GM18861 (cell line): Measurements from ENCODE around the gene LSP1.

Experiments used
- ATAC-seq: cut with Tn5 transposase; IDR thresholded peaks from one replicate; pipeline ENCODE4 v1.9.1; 2021; ENCODE audit not compliant: unreplicated experiment

The LSP1 gene

DNA sequence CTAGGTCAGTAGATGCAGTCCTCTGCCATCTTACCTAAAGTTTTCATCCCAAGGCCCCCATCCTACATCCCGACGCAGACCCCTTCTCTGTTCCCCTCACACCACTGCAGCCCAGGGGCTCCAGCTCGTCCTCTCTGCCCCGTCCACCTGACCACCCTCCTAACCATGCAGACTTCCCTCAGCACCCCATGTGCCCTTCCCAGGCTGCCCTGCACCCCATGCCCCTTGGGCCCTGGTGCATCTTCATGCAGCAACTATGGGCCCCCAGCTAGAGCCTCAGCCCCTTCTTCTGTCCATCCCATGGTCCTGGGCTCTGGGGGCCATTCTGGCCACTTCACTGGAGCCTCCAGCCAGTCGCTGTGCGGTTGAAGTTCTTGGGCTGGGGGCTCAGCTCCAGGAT lies 35.9 kb downstream of the LSP1 start:
- no peak for ATAC-seq

DNA sequence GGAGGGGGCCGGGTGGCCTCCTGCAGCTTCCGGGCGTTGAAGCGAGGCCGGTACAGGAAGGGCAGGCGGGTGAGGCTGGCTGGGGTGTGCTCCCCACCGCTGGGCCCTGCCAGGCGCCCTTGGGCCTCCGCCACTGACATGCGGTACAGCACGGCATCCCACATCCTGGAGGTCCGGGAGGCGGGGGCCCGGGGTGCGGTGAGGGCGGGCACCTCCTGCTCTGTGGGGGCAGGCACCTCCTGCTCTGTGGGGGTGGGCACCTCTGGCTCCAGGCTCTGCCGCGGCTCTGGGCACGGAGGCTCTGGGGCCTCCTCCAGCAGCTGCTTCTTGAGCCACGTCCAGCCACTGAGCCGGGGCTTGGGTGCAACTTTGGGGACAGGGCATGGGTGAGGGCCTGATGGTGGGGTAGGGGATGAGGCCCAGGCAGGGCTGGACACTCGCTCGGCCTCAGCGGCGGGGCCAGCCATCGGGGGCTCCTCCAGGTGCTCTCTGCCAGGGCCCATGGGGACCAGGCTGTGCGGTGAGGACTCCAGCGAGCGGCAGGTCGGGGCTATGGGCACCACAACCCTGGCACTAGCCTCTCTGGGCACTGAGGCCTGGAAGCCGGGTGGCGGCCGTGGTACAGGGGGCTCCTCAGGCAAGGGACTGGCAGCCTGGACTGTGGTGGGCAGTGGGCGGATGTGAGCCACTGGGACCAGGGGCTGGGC lies 36.5 kb downstream of the LSP1 start:
- no peak for ATAC-seq

DNA sequence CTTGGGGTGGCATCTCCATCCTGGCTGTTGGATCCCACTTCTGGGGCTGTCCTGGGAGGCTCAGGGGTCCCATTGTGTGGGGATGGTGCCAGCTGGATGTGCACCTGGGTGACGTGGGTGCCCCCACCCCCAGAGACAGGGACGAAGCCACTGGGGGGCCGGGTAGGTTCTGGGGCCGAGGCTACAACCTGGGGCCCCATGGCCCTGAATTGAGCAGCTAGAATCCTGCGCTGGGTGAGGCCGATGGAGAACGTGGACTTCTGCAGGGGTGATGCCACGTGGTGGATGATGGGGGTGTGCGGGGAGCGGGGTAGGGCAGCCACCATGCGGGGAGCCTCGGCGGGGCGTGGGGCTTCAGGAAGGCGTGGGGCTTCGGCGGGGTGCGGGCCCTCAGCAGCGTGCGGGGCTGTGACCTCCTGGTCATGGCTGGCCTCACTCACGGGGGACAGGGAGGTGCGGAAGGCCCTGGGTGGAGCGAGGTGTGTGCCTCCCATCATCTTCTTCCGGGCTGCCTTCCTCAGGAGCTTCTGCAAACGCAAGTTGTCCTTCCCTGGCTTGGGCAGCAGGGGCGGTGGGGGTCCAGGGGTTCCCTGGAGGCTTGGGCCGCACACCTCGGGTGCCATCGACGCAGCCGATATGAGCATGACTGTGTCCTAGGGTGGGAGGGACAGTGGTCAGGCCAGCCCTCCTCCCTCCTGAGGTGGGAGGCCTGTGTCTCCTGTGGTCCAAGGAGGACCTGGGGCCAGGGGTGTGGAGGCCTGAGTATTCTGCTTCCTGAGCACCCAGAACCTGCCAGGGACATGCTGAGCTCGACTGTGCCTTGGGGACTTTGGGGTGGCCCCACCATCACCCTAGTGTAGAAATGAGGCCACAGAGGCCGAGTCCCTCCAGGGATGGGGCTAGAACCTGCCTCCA lies 37.3 kb downstream of the LSP1 start:
- no peak for ATAC-seq

DNA sequence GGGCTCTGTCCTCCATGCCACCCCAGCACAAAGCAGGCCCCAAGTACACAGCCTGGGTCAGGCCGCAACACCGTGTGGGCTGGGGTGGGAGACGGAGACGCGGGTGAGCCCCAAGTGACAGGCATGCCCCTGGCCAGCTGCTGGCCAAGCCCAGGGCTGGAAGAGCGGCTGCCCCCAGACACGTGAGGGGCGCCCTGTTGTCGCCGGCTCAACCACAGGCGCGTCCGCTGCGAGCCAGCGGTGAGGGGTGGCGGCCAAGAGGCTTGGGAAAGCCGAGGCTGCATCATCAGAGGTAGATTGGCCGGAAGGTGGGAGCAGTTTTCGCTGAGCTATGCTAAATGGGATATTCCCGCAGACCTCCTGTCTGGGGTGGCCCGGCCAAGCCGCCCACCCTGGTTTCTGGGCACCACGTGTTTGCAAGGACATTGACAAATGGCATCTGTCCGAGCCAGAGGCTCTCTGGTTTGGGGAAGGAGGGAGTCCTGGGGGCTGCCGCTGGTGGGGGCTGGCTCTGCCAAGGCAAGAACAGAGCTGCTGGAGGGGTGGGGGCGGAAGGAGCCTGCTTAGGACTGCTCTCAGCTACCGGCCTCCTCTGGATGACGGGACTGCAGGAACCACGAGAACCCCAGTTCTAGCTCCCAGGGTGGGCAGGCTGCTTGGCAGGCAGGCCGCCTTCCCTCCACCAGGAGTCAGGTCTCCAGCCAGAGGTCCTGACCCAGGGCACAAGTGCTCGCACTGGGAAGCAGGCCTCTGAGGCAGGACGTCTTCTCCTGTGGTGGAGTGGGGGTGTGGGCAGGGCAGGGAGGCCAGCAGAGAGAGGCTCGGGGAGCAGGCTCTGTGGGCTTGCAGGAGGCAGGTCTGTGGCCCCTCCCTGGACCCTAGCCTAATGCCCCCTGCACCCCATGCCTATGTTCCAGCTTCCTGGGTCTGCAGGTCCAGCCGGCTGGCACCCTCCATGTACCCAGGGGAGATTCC lies 38.3 kb downstream of the LSP1 start:
- no peak for ATAC-seq

DNA sequence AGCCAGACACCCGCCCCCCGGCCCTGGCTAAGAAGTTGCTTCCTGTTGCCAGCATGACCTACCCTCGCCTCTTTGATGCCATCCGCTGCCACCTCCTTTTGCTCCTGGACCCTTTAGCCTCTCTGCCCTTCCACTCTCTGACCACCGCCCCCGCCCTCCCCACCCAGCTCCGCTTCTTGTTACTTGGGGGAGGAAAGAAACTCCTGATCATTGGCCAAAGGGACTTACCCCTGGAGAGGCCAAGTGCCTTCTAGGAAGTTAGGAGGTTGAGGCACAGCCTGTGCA lies 38.9 kb downstream of the LSP1 start, which contains the start of gene PRR33:
Gene PRR33 (minus strand): TSS at position 65 of the 285 bp plus-strand sequence. CDS start 1,311 bp downstream, outside the sequence.
- ATAC-seq: no peak

DNA sequence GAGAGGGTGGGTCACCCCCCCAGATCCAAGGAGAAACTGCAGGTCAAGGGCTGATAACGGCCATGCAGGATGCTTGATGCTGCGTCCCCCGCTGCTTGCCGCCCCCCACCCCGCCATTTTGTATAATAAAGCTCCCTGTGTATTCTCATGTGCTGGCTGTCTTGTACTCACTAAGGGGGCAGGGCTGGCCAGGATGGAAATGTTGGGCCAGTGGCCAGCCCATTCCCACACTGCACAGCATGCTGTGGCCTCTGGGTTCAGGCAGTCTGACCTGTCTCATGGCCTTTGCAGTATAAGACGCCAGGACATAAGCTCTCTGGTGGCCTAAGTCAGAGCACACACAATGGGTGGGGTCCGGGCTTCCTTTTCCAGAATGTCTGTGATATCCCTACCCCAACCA lies 39.2 kb downstream of the LSP1 start:
- no peak for ATAC-seq

DNA sequence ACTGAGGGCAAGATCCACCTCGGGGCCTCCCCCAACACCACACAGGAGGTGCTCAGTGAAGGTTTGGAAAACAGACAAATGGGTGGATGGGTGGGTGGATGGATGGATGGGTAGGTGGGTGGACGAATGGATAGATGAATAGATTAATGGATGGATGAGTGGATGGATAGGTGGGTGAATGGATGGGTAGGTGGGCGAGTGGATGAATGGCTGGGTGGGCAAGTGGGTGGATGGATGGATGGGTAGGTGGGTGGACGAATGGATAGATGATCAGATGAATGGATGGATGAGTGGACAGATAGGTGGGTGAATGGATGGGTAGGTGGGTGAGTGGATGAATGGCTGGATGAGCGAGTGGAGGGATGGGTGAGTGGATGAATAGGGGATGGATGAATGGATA lies 39.7 kb downstream of the LSP1 start:
- no peak for ATAC-seq

DNA sequence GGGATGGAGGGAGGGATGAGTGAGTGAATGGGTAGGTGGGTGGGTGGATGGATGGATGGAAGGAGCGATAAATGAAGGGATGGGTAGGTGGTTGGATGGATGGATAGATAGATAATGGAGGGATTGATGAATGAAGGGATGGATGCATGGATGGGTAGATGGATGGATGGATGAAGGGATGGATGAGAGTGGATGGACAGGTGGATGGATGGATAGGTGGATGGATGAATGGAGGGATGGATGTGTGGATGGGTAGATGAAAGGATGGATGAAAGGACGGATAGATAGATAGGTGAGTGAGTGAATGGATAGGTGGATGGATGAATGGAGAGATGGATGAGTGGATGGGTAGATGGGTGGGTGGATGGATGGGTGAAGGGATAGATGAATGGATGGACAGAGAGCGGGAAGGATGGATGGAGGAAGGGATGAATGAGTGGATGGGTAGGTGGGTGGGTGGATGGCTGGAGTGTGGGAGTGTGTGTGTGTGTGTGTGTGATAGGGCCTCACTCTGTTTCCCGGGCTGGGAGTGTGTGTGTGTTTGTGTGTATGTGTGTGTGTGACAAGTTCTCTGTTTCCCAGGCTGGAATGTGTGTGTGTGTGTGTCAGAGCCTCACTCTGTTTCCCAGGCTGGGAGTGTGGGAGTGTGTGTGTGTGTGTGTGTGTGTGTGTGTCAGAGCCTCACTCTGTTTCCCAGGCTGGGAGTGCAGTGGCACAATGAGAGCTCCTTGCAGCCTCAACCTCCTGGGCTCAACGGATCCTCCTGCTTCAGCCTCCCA lies 40.9 kb downstream of the LSP1 start:
- no peak for ATAC-seq

DNA sequence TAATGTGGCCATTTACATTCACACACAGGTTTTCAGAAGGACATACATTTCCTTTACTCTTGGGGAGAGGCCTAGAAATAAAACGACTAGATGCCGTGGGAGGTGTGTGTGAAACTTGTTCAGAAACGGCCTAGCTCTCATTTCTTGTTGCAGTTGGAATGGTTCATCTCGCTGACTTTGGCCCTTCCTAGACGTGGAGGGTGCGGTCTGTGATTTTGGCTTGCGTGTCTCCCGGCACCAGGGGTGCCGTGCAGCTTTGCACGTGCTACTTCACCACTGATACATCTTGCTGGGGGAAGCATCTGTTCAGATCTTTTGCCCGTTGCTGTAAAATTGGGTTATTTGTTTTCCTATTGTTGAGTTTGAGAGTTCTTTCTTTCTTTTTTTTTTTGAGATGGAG lies 41.9 kb downstream of the LSP1 start:
- ATAC-seq: no peak

DNA sequence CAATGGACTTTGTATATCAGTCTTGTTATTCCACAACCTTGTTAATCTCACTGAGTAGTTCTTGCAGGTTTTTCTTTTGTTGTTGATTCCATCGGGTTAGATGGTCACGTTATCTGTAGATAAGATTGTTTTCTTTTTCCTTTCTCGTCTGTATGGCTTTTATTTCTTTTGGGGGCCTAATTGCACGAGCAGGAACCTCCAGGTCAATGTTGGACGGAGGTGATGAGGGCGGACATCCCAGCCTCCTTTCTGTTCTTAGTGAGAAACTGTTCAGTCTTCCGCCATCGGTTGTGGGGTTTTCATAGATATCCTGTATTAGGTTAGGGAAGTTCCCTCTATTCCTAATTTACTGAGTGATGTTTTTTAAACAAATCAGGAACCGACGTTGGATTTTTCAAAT lies 43.6 kb downstream of the LSP1 start:
- no peak for ATAC-seq

DNA sequence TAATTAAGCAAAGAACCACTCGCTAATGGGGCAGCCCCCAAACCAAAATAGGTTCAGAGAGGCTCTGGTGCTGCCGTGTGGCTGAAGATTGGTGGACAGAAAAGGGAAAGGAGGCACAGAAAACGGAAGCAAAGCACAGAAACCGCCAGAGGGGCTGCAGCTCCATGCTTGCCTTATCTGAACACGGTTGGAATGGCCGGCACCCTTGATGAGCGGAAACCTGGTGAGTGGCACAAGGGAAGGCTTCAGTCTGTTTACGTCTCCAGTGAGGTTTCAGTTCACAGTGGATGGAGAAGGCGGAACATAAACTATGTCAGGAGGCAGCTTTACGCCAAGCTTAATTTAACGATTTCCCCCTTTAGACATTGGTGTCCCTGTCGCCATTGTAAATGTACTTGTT lies 44.0 kb downstream of the LSP1 start:
- ATAC-seq: no peak

DNA sequence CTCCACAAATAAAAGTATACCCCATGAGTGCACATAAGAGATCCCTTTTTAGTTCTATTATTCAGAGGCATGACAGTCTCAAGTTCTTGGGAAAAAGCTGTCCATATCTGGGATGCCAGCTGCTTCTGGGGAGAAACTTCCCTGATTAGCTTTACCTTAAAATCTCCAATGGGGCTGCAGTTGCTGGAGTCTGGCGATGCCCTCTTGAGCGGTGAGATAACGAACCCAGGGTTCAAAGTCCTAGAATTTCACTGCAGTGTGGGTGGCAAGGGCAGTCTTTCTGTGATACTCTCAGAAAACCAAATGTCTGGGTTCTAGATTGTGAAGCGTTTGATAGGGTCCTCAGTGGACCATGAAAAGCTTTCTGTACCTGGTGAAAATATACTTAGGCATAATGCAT lies 46.2 kb downstream of the LSP1 start:
- no peak for ATAC-seq

DNA sequence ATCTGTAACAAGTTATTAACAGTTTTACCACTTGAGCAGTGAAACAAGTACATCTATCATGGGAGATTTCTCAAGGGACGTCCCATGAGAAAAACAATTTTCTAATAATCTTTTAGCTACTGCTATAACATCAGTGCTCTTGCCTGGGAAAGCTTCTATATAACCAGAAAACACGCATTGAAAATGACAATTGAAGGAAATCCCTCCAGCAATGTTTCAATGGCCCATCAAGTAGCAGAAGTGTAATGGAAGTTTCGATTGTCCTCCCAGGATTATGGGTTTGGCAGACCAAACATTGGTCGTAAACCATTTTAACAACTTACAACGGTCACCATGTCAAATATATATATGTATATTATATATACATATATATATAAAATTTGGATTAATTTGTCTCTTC lies 46.8 kb downstream of the LSP1 start:
- no peak for ATAC-seq

DNA sequence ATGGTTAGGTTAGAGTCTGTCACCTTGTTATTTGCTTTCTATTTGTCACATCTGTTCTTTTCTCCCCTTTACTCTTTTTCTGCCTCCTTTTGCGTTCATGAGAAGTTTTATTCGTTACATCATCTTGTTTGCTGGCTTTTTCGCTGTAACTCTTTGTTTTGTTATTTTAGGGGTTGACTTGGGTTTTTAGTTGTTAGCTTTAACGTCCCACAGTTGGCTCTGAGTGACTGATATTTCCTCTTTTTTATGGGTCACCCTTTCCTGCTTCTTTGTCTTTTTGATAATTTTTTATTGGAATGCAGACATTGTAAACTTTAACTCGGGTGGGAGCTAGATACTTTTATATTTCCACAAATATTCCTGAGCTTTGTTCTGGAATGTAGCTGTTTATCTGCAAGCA lies 53.3 kb downstream of the LSP1 start:
- no peak for ATAC-seq

DNA sequence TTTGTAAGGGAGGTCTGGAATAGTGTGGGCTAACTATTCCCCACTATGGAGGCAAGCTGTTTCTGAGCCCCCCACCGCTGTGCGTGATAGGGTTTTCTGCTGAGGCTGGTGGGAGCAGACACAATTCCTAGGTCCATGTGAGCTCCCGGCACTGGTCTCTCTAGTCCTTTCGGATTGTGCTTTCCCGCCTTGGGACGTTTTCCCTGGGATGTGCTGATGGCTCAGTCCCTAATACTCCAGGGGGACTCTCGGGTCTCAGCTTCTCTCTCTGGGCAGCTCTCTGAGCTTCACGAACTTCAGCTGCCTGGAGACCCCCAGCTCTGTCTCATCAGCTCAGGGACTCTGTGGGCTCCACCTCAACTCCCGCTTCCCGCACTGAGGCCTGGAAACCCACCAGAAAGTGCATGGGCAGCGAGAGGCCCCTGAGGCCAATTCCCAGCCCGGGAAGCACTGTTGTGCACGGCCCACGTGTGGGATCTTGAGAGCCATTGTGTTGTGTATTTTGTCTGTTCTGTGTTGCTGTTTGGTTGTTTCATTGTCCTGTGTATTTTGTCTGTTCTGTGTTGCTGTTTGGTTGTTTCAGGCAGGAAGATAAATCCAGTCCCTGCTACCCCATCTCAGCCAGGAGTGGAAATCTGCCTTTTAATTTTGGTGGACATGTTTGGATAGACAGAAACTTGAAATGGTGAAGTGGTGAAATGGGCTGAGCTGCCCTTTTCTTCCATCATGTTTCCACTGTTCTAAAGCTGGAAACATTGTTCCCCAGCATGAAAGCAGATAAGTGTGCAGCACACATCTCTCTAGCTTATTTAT lies 53.9 kb downstream of the LSP1 start:
- no peak for ATAC-seq

DNA sequence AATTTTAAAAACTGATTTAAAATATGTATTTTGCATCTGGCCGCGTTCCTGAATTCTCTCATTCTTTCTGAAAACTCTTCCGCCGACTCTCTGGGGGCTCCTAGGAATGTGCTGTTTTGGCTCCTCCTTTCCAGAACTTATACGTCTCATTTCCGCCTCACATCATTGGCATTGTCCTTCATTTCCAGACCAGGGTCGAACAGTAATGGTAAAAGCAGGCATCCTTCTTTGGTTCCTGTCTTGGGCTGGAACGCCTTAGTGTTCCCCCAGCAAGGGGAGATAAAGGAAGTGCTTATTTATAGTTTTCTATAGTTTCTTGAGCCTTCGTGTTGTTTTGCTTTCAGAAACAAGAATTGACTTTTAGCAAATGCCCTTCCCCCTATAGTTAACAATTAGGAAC lies 55.7 kb downstream of the LSP1 start:
- ATAC-seq: no peak

DNA sequence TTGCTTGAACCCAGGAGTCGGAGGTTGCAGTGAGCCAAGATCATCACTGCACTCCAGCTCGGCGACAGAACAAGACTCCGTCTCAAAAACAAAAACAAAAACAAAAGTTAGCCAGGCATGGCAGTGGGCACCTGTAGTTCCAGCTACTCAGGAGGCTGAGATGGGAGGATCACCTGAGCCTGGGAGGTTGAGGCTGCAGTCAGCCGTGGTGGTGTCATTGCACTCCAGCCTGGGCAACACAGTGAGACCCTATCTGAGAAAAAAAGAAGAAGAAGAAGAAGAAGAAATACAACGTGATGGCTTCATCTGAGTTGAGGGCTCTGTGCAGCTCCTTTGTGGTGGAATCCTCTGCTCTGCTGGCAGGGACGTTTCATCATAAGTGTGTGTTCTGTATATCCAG lies 56.6 kb downstream of the LSP1 start:
- ATAC-seq: no peak

DNA sequence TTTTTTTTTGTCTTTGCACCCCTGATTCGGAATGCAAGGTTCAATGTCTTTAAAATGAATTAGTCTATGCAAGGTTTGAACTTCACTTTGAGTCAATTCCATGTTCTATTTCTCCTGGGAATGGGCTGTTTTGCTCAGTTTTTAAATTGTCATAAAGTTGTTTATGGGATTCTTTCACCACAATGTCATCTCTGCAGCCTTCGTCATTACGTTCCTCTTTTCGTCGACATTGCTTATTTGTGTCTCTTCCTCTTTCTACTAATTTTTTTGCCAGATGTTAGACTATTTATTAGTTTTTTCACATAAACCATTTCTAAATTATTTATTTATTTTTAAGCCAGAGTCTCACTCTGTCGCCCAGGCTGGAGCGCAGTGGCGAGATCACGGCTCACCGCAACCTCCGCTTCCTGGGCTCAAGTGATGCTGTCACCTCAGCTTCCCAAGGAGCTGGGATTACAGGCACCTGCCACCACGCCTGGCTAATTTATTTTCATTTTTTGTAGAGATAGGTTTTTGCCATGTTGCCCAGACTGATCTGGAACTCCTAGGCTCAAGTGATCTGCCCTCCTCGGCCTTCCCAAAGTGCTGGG lies 59.5 kb downstream of the LSP1 start:
- ATAC-seq: no peak

DNA sequence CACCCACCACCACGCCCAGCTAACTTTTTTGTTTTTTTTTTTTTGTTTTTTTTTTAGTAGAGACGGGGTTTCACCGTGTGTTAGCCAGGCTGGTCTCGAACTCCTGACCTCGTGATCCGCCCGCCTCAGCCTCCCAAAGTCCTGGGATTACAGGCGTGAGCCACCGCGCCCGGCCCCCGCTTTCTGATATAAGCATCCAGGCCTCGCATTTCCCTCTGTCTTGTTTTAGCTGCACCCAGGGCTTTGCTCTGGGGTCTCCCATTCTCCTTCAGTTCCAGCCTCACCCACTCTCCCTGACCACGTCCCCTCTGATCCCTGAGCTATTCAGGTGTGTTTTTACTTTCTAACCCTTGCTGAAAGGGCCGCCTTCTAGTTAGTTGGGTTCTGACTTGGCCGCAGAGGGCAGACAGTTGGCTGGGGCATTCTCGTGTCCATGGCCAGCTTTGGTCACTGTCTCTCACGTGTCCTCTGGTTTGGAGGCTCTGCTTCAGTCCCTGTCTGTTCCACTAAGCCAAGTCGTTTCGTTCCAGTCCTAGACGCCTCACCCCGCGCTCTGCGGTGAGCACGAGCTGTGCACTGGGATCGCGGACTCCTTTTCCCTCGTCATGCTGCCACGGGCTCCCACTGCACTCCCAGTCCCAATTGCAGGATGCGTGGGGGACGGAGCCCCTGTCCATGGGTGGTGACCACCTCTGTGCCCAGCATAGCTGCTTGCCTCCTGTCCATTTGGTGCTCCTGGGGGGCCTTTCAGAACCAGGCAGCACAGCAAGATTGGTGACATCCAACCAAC lies 60.6 kb downstream of the LSP1 start:
- ATAC-seq: no peak
